K562 (cell line): Measurements from ENCODE around the gene ARL17B. TPM values are rescaled to one million over a fixed set of nuclear protein-coding genes. Genes with fewer than 3 reads are reported as not detected.

Experiments used
- CBX3 ChIP-seq, 2 experiments: IDR thresholded peaks; 1 replicate in 1 of 2; 2 replicates in 1 of 2; pipeline ENCODE4 v1.6.1; 2012; ENCODE audit warnings: inconsistent platforms in 2 of 2, low read length in 2 of 2, borderline replicate concordance in 1 of 2, control low read depth in 1 of 2
- CREB3 ChIP-seq: fragments of 450-650 bp; conservative IDR thresholded peaks from 2 replicates; pipeline ENCODE4 v1.6.1; 2016; ENCODE audit warnings: missing genetic modification characterization, low read depth, mild to moderate bottlenecking, missing compliant biosample characterization, moderate library complexity
- E2F1 ChIP-seq: sonication (generic); formaldehyde crosslinking; IDR thresholded peaks from 2 replicates; pipeline ENCODE4 v1.8.1; 2023; ENCODE audit warnings: mild to moderate bottlenecking, missing genetic modification reagents, moderate library complexity
- E2F3 ChIP-seq: fragments of 250-450 bp; sonication (Bioruptor Pico); IDR thresholded peaks from 2 replicates; pipeline ENCODE4 v1.4.0; 2020; ENCODE audit warnings: mild to moderate bottlenecking
- FOXJ2 ChIP-seq: fragments of 200-800 bp; sonication (Bioruptor generic); IDR thresholded peaks from 2 replicates; pipeline ENCODE4 v1.6.1; 2016; ENCODE audit warnings: missing genetic modification characterization, missing compliant biosample characterization
- GABPB1 ChIP-seq: sonication (generic); formaldehyde crosslinking; IDR thresholded peaks from 2 replicates; pipeline ENCODE4 v1.8.0; 2022; ENCODE audit warnings: mild to moderate bottlenecking, missing genetic modification reagents
- JUNB ChIP-seq: fragments of 450-650 bp; formaldehyde crosslinking; conservative IDR thresholded peaks from 2 replicates; pipeline ENCODE4 v1.4.0; 2020; ENCODE audit warnings: mild to moderate bottlenecking
- L3MBTL2 ChIP-seq: fragments of 450-650 bp; IDR thresholded peaks from 2 replicates; pipeline ENCODE4 v1.6.1; 2016; ENCODE audit warnings: mild to moderate bottlenecking, moderate library complexity
- MBD1 ChIP-seq: fragments of 250-450 bp; sonication (Bioruptor Pico); IDR thresholded peaks from 2 replicates; pipeline ENCODE4 v1.8.0; 2022; ENCODE audit warnings: inconsistent platforms
- MED1 ChIP-seq: sonication (generic); formaldehyde crosslinking; IDR thresholded peaks from 2 replicates; pipeline ENCODE4 v1.8.1; 2023; ENCODE audit warnings: missing genetic modification reagents, borderline replicate concordance
- MEIS2 ChIP-seq: fragments of 450-650 bp; IDR thresholded peaks from 2 replicates; pipeline ENCODE4 v1.6.1; 2014; ENCODE audit warnings: mild to moderate bottlenecking; ENCODE audit not compliant: partially characterized antibody
- NFE2 ChIP-seq: IDR thresholded peaks from 2 replicates; pipeline ENCODE4 v1.6.1; 2014; ENCODE audit warnings: antibody characterized with exemption, low read depth
- RBFOX2 ChIP-seq: fragments of 200-400 bp; formaldehyde crosslinking; IDR thresholded peaks from 2 replicates; pipeline ENCODE4 v1.6.1; 2017; ENCODE audit warnings: low read depth, mild to moderate bottlenecking, low read length, moderate library complexity
- RNF219 ChIP-seq: fragments of 250-450 bp; sonication (Bioruptor Pico); IDR thresholded peaks from 2 replicates; pipeline ENCODE4 v1.5.0; 2022; ENCODE audit warnings: mild to moderate bottlenecking
- RUNX1 ChIP-seq: sonication (generic); IDR thresholded peaks from 2 replicates; pipeline ENCODE4 v1.6.1; 2016; ENCODE audit warnings: antibody characterized with exemption, low read depth
- USF1 ChIP-seq: sonication (generic); formaldehyde crosslinking; IDR thresholded peaks from 2 replicates; pipeline ENCODE4 v1.9.0; 2022; ENCODE audit warnings: mild to moderate bottlenecking, missing genetic modification reagents
- YY1 ChIP-seq, 3 experiments: IDR thresholded peaks; 2 replicates each; pipeline ENCODE4 v1.6.1; 2011; ENCODE audit warnings: low read length in 2 of 3, mild to moderate bottlenecking in 2 of 3, moderate library complexity in 2 of 3, borderline replicate concordance in 1 of 3, control low read depth in 1 of 3, low read depth in 1 of 3; ENCODE audit not compliant: insufficient read depth in 3 of 3, insufficient replicate concordance in 2 of 3, control insufficient read depth in 1 of 3, insufficient read length in 1 of 3; ENCODE audit errors: extremely low read depth in 1 of 3
- ZNF3 ChIP-seq: fragments of 250-450 bp; sonication (Bioruptor Pico); IDR thresholded peaks from 2 replicates; pipeline ENCODE4 v1.5.0; 2021; ENCODE audit warnings: mild to moderate bottlenecking, moderate library complexity
- polyA plus RNA-seq, 8 experiments: library from polyadenylated mRNA; depleted of rRNA in 4 of 8; stranded (reverse) in 5 of 8; unstranded in 3 of 8; fragments of >200 nt; fragmentation: Nextera tagmentation in 2 of 8; fragmentation: Illumina TruSeq in 1 of 8; extraction: Ambion mirVana in 2 of 8; extraction: Trizol in 1 of 8; gene quantifications; 2 replicates each; pipeline versions ENCODE4 v1.2.1 to v1.2.3, GENCODE V29; 2011 to 2014; ENCODE audit warnings: inconsistent platforms in 1 of 8, missing spikeins in 1 of 8
- total RNA-seq, 7 experiments: library from RNA; depleted of rRNA in 6 of 7; stranded (reverse); fragments of >200 nt in 6 of 7; fragmentation: Illumina TruSeq in 2 of 7; extraction: Trizol in 2 of 7; gene quantifications; 2 replicates each; pipeline versions ENCODE4 v1.2.1 to v1.2.3, GENCODE V29; 2011 to 2021; ENCODE audit warnings: low replicate concordance in 1 of 7

Gene ARL17B
- total and polyA plus RNA-seq, 9 of the 15 experiments (the other 6 are each of a cell fraction or from before 2014, with no cell fraction given) = 4.0 to 24.2 (median 8.4) TPM

GRCh38 chr17:46266656-46267544, 94.7 kb downstream of the ARL17B start (continued):
- TF ChIP-seq USF1 (CRISPR knock-in tag) (no peak), RNF219 (no peak), E2F1 (peak; percentile 83), L3MBTL2 (peak; percentile 92), ZNF3 (no peak), CREB3 (tag) (no peak; the same call in none of the 2 replicates), MEIS2 (peak; percentile 62), CBX3 (IDR thresholded peaks at IDR 0.05; ENCODE audit: borderline replicate concordance in 1 of 2, low read length in 2 of 2) (0 out of 3 replicates have a peak, but pooled peaks of 1 of the 2 experiments have one; percentile 52), RUNX1 (0 out of 2 replicates have a peak, but pooled peaks have one; percentile 3), RBFOX2 (peak; percentile 89), FOXJ2 (tag) (no peak), NFE2 (peak; percentile 61), JUNB (CRISPR knock-in tag) (no peak), MBD1 (CRISPR knock-in tag) (no peak), YY1 (IDR thresholded peaks at IDR 0.05; ENCODE audit: borderline replicate concordance in 1 of 3, control insufficient read depth in 1 of 3, extremely low read depth in 1 of 3, insufficient read depth in 3 of 3, insufficient read length in 1 of 3, insufficient replicate concordance in 2 of 3, low read depth in 1 of 3, low read length in 2 of 3) (peak in 1 of 3 experiments; percentile 73), MED1 (CRISPR knock-in tag) (0 out of 2 replicates have a peak, but pooled peaks have one; percentile 15), E2F3 (CRISPR knock-in tag) (peak; percentile 78), GABPB1 (CRISPR knock-in tag) (peak; percentile 30; the same call in 1 of the 2 replicates)
